GM12874 (cell line): ENCODE results near the gene ROBO3.

Source experiments
- CTCF ChIP-seq: IDR thresholded peaks from 2 replicates; pipeline ENCODE4 v1.5.1; 2011; ENCODE audit warnings: low read depth, mild to moderate bottlenecking, control low read depth, low read length, moderate library complexity; ENCODE audit not compliant: insufficient read depth

ROBO3 gene

DNA sequence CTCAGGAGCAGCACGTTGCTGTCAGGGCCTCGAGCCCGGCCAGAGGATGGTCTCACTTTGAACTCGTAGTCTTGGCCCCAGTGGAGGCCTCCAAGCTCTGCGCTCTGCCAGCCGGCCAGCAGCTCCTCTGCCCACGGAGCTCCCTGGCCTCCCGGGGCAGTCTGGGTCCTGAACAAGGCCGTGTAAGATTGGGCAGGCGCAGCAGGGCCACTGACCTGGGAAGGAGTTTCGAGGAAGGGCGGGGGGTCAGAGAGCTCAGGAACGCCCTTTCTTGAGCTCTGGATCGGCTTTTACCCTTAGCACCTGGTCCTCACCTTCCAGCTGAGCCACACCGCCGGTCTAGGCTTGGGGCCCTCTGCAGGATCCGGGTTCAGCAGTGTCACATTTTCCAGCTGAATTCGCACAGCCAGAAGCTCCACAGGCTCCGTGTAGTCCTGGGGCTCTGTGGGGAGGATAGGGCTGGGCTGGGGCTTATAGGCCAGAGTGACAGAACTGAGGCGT is 30.3 kb downstream of the ROBO3 start:
- no peak for TF ChIP-seq CTCF

- TF ChIP-seq CTCF, result no peak
Measured at GRCh38 chr11:124896071-124896750, 31.0 kb downstream of the ROBO3 start.

DNA sequence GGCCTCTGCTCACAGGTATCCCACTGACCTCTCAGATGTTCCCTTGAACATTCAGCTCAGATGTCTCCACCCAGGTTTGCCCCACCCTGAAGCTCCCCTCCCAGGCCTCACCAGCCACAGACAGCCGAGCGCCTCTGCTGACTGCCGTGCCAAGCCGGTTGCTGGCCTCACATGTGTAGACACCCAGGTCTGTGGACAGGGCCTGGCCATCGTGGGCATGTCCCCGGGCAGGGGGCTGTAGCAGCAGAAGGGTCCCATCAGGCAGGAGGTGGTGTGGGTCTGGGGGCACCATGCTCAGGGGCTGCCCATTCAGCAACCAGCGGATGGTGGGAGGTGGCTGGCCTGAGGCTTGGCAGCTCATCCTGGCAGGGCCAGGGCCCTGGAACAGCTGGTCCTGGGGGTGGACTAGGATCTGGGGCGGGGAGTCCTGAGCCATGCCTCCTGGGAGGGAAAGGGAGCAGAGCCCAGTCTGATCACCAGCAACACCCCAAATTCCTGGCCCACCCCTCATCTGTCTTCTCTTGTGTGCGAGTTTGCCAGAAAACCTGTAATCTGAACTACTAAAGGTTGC is 31.7 kb downstream of the ROBO3 start:
- no peak for TF ChIP-seq CTCF

GRCh38 chr11:124897674-124898262 is 32.5 kb downstream of the ROBO3 start, which contains the start of gene ROBO4:
Gene ROBO4 (minus strand): TSS chr11:124897865. CDS start chr11:124897795, 70 bp downstream.
- TF ChIP-seq CTCF, result no peak

DNA sequence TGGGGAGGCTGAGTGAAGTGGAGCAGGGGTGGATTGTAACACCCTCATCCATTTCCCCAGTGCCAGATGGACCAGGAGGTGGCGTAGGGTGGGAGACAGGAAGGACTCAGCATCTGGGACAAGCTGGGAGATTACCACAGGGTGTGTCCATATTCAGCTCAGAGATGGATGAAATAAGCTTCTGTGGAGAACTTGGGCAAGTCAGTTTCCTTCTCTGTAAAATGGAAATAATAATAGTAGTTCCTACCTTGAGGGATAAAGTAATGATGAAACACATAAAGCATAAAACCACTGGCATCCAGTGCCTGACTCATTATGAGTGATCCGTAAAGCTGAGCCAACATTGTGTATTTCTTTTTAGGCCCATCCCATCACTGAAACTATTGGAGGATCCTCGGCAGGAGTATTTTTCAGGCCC is 33.0 kb downstream of the ROBO3 start:
- no peak for TF ChIP-seq CTCF

- TF ChIP-seq CTCF, result no peak
Measured at GRCh38 chr11:124898711-124899110, 33.5 kb downstream of the ROBO3 start.

GRCh38 chr11:124899383-124900145 is 34.3 kb downstream of the ROBO3 start:
- no peak for TF ChIP-seq CTCF
